NCI-H526 treated with DMSO at 0.1 percent for 48 hours (cell line): ENCODE data around the gene AMOTL2.

Experiments
- DNase-seq: peaks from one replicate; lab custom pipeline; 2025; lab: John Stamatoyannopoulos, UW

Gene AMOTL2

GRCh38 chr3:134353171-134353825 is 20.9 kb downstream of the AMOTL2 start:
- DNase-seq = no peak

GRCh38 chr3:134352031-134352671 is 22.1 kb downstream of the AMOTL2 start:
- no peak for DNase-seq

- no peak for DNase-seq
Measured at GRCh38 chr3:134351427-134351826, 22.8 kb downstream of the AMOTL2 start.

GRCh38 chr3:134350861-134351311 is 23.4 kb downstream of the AMOTL2 start:
- no peak for DNase-seq

- no peak for DNase-seq
Measured at GRCh38 chr3:134350266-134350665, 24.0 kb downstream of the AMOTL2 start.

- no peak for DNase-seq
Measured at GRCh38 chr3:134348524-134348923, 25.7 kb downstream of the AMOTL2 start.

GRCh38 chr3:134347551-134347950 is 26.7 kb downstream of the AMOTL2 start:
- no peak for DNase-seq

GRCh38 chr3:134346744-134347143 is 27.5 kb downstream of the AMOTL2 start:
- no peak for DNase-seq

- DNase-seq = no peak
Measured at GRCh38 chr3:134345202-134345601, 29.0 kb downstream of the AMOTL2 start.

- no peak for DNase-seq
Measured at GRCh38 chr3:134344560-134344959, 29.7 kb downstream of the AMOTL2 start.

- no peak for DNase-seq
Measured at GRCh38 chr3:134342259-134342658, 32.0 kb downstream of the AMOTL2 start.

- DNase-seq = no peak
Measured at GRCh38 chr3:134341389-134341788, 32.9 kb downstream of the AMOTL2 start.

- DNase-seq = no peak
Measured at GRCh38 chr3:134340982-134341365, 33.3 kb downstream of the AMOTL2 start.

- DNase-seq = no peak
Measured at GRCh38 chr3:134340362-134340981, 33.8 kb downstream of the AMOTL2 start.

GRCh38 chr3:134339913-134340312 is 34.3 kb downstream of the AMOTL2 start:
- no peak for DNase-seq

GRCh38 chr3:134339331-134339730 is 34.9 kb downstream of the AMOTL2 start:
- no peak for DNase-seq

- DNase-seq = no peak
Measured at GRCh38 chr3:134338516-134339261, 35.6 kb downstream of the AMOTL2 start.

- DNase-seq = no peak
Measured at GRCh38 chr3:134338201-134338512, 36.1 kb downstream of the AMOTL2 start.

- DNase-seq = no peak
Measured at GRCh38 chr3:134337511-134338200, 36.6 kb downstream of the AMOTL2 start.

- DNase-seq = no peak
Measured at GRCh38 chr3:134337071-134337482, 37.2 kb downstream of the AMOTL2 start.

- no peak for DNase-seq
Measured at GRCh38 chr3:134336587-134336986, 37.7 kb downstream of the AMOTL2 start.

GRCh38 chr3:134334901-134335280 is 39.4 kb downstream of the AMOTL2 start:
- no peak for DNase-seq
